Esophagus squamous epithelium (tissue), 5 donors: ENCODE data around the gene WDR6. TPM values are rescaled to one million over a fixed set of nuclear protein-coding genes. Genes with fewer than 3 reads are reported as not detected.

Source experiments
- DNase-seq: peaks from one replicate; lab custom pipeline; 2025; lab: John Stamatoyannopoulos, UW
- H3K27ac ChIP-seq, 4 donors: fragments of 200-600 bp; sonication (generic); one replicate each; pipeline ENCODE4 v1.5.1; 2016 to 2019; ENCODE audit warnings: mild to moderate bottlenecking in 1 of 4
- H3K27me3 ChIP-seq, 4 donors: fragments of 200-600 bp; sonication (generic); 1 replicate in 3 of 4; 2 replicates in 1 of 4; pipeline versions ENCODE4 v1.5.1 to v1.6.0; 2017 to 2021; ENCODE audit warnings: antibody characterized with exemption in 1 of 4
- H3K36me3 ChIP-seq, 3 donors: fragments of 200-600 bp; sonication (generic); one replicate each; pipeline ENCODE4 v1.5.1; 2016 to 2019
- H3K4me1 ChIP-seq, 3 donors: fragments of 200-600 bp; sonication (generic); one replicate each; pipeline ENCODE4 v1.5.1; 2017 to 2019
- H3K4me3 ChIP-seq, 4 donors: fragments of 200-600 bp; sonication (generic); 1 replicate in 3 of 4; 2 replicates in 1 of 4; pipeline ENCODE4 v1.5.1; 2016 to 2019; ENCODE audit warnings: mild to moderate bottlenecking in 2 of 4, moderate library complexity in 1 of 4
- H3K9me3 ChIP-seq, 3 donors: fragments of 200-600 bp; sonication (generic); one replicate each; pipeline ENCODE4 v1.5.1; 2016 to 2019
- CTCF ChIP-seq, 6 experiments: fragments of 450-650 bp in 4 of 6; fragments of 200-600 bp in 2 of 6; sonication (generic) in 2 of 6; IDR thresholded peaks; one replicate each; pipeline ENCODE4 v1.5.1; 2016 to 2019; ENCODE audit warnings: antibody characterized with exemption in 6 of 6, mild to moderate bottlenecking in 4 of 6, moderate library complexity in 4 of 6
- POLR2A ChIP-seq, 4 donors: fragments of 450-650 bp; IDR thresholded peaks; one replicate each; pipeline ENCODE4 v1.6.1; 2017; ENCODE audit warnings: antibody characterized with exemption in 4 of 4, mild to moderate bottlenecking in 4 of 4, moderate library complexity in 3 of 4
- WGBS, 2 donors: methylation state at CpG; one replicate each; pipeline ENCODE4 v1.1.5; 2018; 5-methylcytosine and 5-hydroxymethylcytosine counted together
- intact Hi-C: fragments of 100-400 bp; cut with DNase I; formaldehyde crosslinking; loops from one replicate; pipeline ENCODE4 v1.15.0; 2022
- total RNA-seq, 4 donors: library from RNA; depleted of rRNA; stranded (reverse); fragments of >200 nt; gene quantifications; one replicate each; pipeline ENCODE4 v1.1.0, GENCODE V29; 2016
- donor health status: DM: yes; HTN: yes; CAD: no.

The WDR6 gene
- total RNA-seq, 4 donors from 2014 or later: 27.4 to 78.0 (median 37.6) TPM

DNA sequence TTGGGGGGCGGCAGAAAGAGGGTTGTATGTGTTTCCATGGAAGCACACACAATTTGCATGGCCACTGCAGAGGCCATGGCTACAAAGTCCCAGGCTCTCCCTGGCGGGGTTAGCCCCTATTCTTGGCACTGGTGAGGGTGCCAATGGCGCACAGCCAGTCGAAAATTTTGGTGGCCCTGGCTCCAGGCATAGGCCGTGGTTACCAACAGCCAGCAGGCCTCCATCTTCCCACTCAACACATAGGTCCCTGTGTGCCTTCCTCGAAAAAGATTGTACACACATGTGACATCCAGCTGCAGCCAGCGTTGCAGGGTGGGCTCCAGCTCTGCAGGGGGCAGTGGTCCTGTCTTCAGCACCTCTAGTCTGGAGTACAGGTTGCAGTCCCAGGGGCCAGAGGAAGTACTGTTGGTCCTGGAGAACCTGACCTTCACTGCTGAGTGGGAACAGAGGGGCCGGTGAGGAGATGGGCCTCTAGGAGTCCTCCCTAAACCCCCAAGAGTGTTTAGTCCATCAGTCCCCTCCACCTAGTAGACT, 10.0 kb upstream of the WDR6 start:
- no peak for DNase-seq
- TF ChIP-seq CTCF (IDR thresholded peaks at IDR 0.05) (no peak), POLR2A (IDR thresholded peaks at IDR 0.05) (no peak)
- no peak overlapping the region for H3K4me3 ChIP-seq
- H3K9me3 ChIP-seq: no peaks in the 10 kb centered on the region
- no peak overlapping the region for H3K27ac ChIP-seq
- H3K27me3 ChIP-seq: no peaks in the 10 kb centered on the region
- WGBS, 2 donors: 100% methylated on average over 3 to 6 of the region's 8 CpGs
- H3K36me3 ChIP-seq: peaks cover 0 to 32% (median 0%) of the 10 kb centered on the region in 3 donors
- H3K4me1 ChIP-seq: peaks cover 0 to 8% (median 1%) of the 10 kb centered on the region in 3 donors
- intact Hi-C loops: no loop called here

GRCh38 chr3:48997714-48998637, 9.2 kb upstream of the WDR6 start:
- peaks cover 0 to under 1% (median 0%) of the 10 kb centered on the region in 3 donors for H3K4me1 ChIP-seq
- H3K36me3 ChIP-seq: peaks cover 0 to 36% (median 0%) of the 10 kb centered on the region in 3 donors
- TF ChIP-seq POLR2A (IDR thresholded peaks at IDR 0.05): no peak
- TF ChIP-seq CTCF (IDR thresholded peaks at IDR 0.05): no peak
- no peak overlapping the region for H3K27ac ChIP-seq
- intact Hi-C loops: no loop called here
- DNase-seq: no peak
- H3K9me3 ChIP-seq: no peaks in the 10 kb centered on the region
- no peaks in the 10 kb centered on the region for H3K27me3 ChIP-seq
- no peak overlapping the region for H3K4me3 ChIP-seq
- 80 to 83% methylated on average over 12 of the region's 20 CpGs for WGBS, 2 donors

DNA sequence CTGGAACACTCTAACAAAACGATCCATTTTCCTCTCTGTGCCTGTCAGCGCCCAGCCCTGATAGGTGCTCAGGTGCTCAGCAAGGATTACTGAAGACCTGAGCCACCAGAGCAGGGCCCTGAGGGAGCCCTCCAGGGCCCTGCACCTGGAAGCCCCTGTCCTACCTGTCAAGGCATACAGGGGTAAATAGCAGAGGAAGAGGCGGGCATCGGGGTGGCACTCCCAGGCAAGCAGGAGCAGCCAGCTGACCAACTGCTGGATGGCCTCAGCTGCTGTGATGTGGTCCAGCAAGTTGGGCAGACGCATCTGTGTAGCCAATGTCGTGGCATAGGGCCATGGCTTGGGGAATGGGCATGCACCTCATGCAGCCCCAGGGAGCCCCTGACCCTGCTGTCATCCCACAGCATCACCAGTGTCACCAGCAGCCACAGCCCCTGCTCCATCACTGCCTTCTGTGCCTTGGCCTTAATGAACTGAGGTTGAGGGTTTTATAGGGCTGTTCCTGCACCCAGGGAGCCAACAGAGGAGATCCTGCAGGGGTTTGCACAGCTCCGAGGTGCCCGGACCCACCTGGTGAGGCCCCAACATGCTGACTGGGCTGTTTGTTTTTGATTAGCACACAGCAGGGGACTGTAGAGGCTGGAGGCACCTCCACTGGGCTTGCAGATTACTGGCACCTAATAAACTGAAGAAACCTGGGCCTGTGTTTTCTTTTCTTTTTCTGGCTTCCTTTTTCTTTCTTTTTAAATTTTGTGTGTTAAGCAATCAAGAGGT, 7.9 kb upstream of the WDR6 start:
- no peak overlapping the region for H3K4me3 ChIP-seq
- intact Hi-C loops: no loop called here
- no peaks in the 10 kb centered on the region for H3K27me3 ChIP-seq
- 67% methylated on average over 1 of the region's 8 CpGs; no CpG with 5 or more reads in 1 of the 2 donors for WGBS, 2 donors
- H3K36me3 ChIP-seq: peaks cover 0 to 36% (median 0%) of the 10 kb centered on the region in 3 donors
- no peak for DNase-seq
- H3K4me1 ChIP-seq: no peaks in the 10 kb centered on the region
- H3K9me3 ChIP-seq: no peaks in the 10 kb centered on the region
- no peak overlapping the region for H3K27ac ChIP-seq
- TF ChIP-seq POLR2A (IDR thresholded peaks at IDR 0.05): no peak
- no peak for TF ChIP-seq CTCF (IDR thresholded peaks at IDR 0.05)

GRCh38 chr3:49001155-49001554, 6.0 kb upstream of the WDR6 start:
- Histone ChIP-seq H3K9me3 (no peaks in the 10 kb centered on the region), H3K4me3 (no peak overlapping the region), H3K27me3 (no peaks in the 10 kb centered on the region), H3K27ac (no peak overlapping the region), H3K36me3 (peaks cover 0 to 25% (median 0%) of the 10 kb centered on the region in 3 donors), H3K4me1 (peaks cover 0 to 5% (median under 1%) of the 10 kb centered on the region in 3 donors)
- DNase-seq: no peak
- WGBS, 2 donors: 66% methylated on average over 2 of the region's 6 CpGs; no CpG with 5 or more reads in 1 of the 2 donors
- intact Hi-C loops: no loop called here
- TF ChIP-seq POLR2A (IDR thresholded peaks at IDR 0.05) (no peak), CTCF (IDR thresholded peaks at IDR 0.05) (no peak)
